Loucy (cell line): ENCODE results near the gene ANO8.

Experiments
- H2AFZ ChIP-seq: fragments of 200-600 bp; sonication (generic); 2 replicates; pipeline ENCODE4 v1.6.0; 2016; ENCODE audit warnings: antibody characterized with exemption, mild to moderate bottlenecking, low read length, moderate library complexity
- H3F3A ChIP-seq: fragments of 200-600 bp; 2 replicates; pipeline ENCODE4 v1.6.0; 2016; ENCODE audit warnings: antibody characterized with exemption, low read depth, mild to moderate bottlenecking
- H3K27me3 ChIP-seq: fragments of 200-600 bp; sonication (generic); 2 replicates; pipeline ENCODE4 v1.6.1; 2014; ENCODE audit warnings: low read length, mild to moderate bottlenecking; ENCODE audit not compliant: insufficient read depth, poor library complexity, severe bottlenecking
- H3K36me3 ChIP-seq: fragments of 200-600 bp; sonication (generic); 2 replicates; pipeline ENCODE4 v1.6.1; 2016; ENCODE audit warnings: low read length; ENCODE audit not compliant: insufficient read depth
- H3K4me1 ChIP-seq: fragments of 200-600 bp; sonication (generic); 2 replicates; pipeline ENCODE4 v1.5.1; 2014; ENCODE audit warnings: low read length, mild to moderate bottlenecking; ENCODE audit not compliant: insufficient read depth, poor library complexity, severe bottlenecking
- H3K4me2 ChIP-seq: fragments of 200-600 bp; sonication (generic); 2 replicates; pipeline ENCODE4 v1.6.0; 2014; ENCODE audit warnings: antibody characterized with exemption, low read length, low read depth, mild to moderate bottlenecking; ENCODE audit not compliant: poor library complexity, severe bottlenecking
- H3K4me3 ChIP-seq: fragments of 200-600 bp; sonication (generic); 2 replicates; pipeline ENCODE4 v1.5.1; 2014; ENCODE audit warnings: low read length, mild to moderate bottlenecking, mixed read lengths; ENCODE audit not compliant: poor library complexity, severe bottlenecking
- H3K79me2 ChIP-seq: fragments of 200-600 bp; sonication (generic); 2 replicates; pipeline ENCODE4 v1.6.1; 2014; ENCODE audit warnings: low read length; ENCODE audit not compliant: insufficient read depth
- H3K9ac ChIP-seq: fragments of 200-600 bp; sonication (generic); 2 replicates; pipeline ENCODE4 v1.6.0; 2014; ENCODE audit warnings: mild to moderate bottlenecking, low read depth, low read length, moderate library complexity; ENCODE audit not compliant: poor library complexity, severe bottlenecking
- H3K9me2 ChIP-seq: fragments of 200-600 bp; sonication (generic); replicated peaks from 2 replicates; pipeline ENCODE4 v1.6.1; 2016; ENCODE audit warnings: low read depth, low read length, mixed read lengths
- H3K9me3 ChIP-seq: fragments of 200-600 bp; sonication (generic); 2 replicates; pipeline ENCODE4 v1.6.1; 2014; ENCODE audit warnings: mild to moderate bottlenecking, antibody characterized with exemption, low read length, low read depth; ENCODE audit not compliant: insufficient read depth
- H4K20me1 ChIP-seq: fragments of 200-600 bp; sonication (generic); 2 replicates; pipeline ENCODE4 v1.6.0; 2014; ENCODE audit warnings: antibody characterized with exemption, low read length, mild to moderate bottlenecking; ENCODE audit not compliant: insufficient read depth, poor library complexity, severe bottlenecking
- CTCF ChIP-seq: fragments of 200-600 bp; sonication (generic); conservative IDR thresholded peaks from 2 replicates; pipeline ENCODE4 v1.5.1; 2014; ENCODE audit warnings: mild to moderate bottlenecking, antibody characterized with exemption, low read length
- EZH2phosphoT487 ChIP-seq: fragments of 200-600 bp; IDR thresholded peaks from 2 replicates; pipeline ENCODE4 v1.6.1; 2018; ENCODE audit warnings: antibody characterized with exemption, mild to moderate bottlenecking, moderate library complexity, borderline replicate concordance

ANO8 gene

GRCh38 chr19:17309965-17310461 lies 24.6 kb downstream of the ANO8 start:
- peak overlapping the region; percentile 90 for H3K9ac ChIP-seq
- no peaks in the 10 kb centered on the region for H3K9me2 ChIP-seq
- peaks cover 29% of the 10 kb centered on the region for H4K20me1 ChIP-seq
- H3K4me1 ChIP-seq: peaks cover 20% of the 10 kb centered on the region
- peak overlapping the region; percentile 81 for H3K4me2 ChIP-seq
- peaks cover 3% of the 10 kb centered on the region; the same call in 1 of the 2 replicates for H3F3A ChIP-seq
- TF ChIP-seq EZH2phosphoT487 (no peak), CTCF (no peak)
- peaks cover 4% of the 10 kb centered on the region for H3K27me3 ChIP-seq
- H2AFZ ChIP-seq: no peak overlapping the region
- peak overlapping the region; percentile 92 for H3K4me3 ChIP-seq
- no peaks in the 10 kb centered on the region for H3K9me3 ChIP-seq
- peaks cover 61% of the 10 kb centered on the region for H3K79me2 ChIP-seq
- peaks cover 13% of the 10 kb centered on the region; the same call in 1 of the 2 replicates for H3K36me3 ChIP-seq

DNA sequence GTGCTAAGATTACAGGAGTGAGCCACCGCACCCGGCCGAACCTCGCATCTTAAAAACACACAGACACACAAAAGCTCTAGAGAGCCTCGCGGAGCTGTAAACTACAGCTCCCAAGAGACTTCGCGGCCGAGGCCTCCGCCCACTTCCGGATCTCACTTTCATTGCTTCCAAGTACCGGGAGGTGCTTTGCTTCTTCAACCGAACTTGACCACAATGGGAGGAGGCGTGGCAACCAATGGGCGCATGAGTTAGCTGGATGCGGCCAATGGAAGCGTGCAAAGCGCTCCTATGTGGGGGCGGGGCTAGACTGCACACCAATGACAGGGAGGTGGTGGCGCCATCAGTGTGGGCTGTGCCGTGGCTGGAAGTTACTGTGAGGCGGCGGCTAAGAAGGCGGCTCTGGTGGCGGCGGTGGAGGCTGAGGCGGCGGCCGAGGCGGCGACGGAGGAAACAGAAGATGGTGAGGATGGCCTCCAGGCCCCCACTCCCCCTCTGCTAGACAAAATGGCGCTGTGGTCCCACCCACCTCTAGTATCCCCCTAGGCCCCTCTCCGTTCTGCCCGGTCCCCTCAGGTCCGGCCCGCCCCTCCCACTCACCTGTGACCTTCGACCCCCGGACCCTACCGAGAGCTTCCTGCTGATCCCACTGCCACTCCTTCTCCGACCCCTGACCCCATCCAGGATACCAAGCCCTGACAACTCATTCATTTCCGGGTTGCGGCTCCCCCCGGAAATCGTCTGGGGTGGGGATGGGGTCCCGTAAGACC lies 25.3 kb downstream of the ANO8 start, which contains the start of gene DDA1:
Gene DDA1 (plus strand): TSS at position 366 of the 767 bp plus-strand sequence. CDS start 92 bp downstream, at position 458.
- H3K9me3 ChIP-seq: no peaks in the 10 kb centered on the region
- H3K4me2 ChIP-seq: peak within 1 kb of the TSS; percentile 81
- H3K9ac ChIP-seq: peak within 1 kb of the TSS; percentile 90
- H3K4me1 ChIP-seq: peaks cover 25% of the 10 kb centered on the region
- H2AFZ ChIP-seq: peak within 1 kb of the TSS; percentile 16; the same call in 1 of the 2 replicates
- peak within 1 kb of the TSS; percentile 92 for H3K4me3 ChIP-seq
- peaks cover 4% of the 10 kb centered on the region for H3K27me3 ChIP-seq
- TF ChIP-seq CTCF: no peak
- TF ChIP-seq EZH2phosphoT487: no peak
- H3K79me2 ChIP-seq: peaks cover 61% of the 10 kb centered on the region
- H3F3A ChIP-seq: peaks cover 4% of the 10 kb centered on the region; the same call in 1 of the 2 replicates
- H3K9me2 ChIP-seq: no peaks in the 10 kb centered on the region
- peaks cover 8% of the 10 kb centered on the region; the same call in 1 of the 2 replicates for H3K36me3 ChIP-seq
- H4K20me1 ChIP-seq: peaks cover 29% of the 10 kb centered on the region

- peaks cover 30% of the 10 kb centered on the region for H3K4me1 ChIP-seq
- H3K4me3 ChIP-seq: no peak overlapping the region
- peaks cover 4% of the 10 kb centered on the region for H3K27me3 ChIP-seq
- H3K9ac ChIP-seq: no peak overlapping the region
- peak overlapping the region; percentile 89 for H3K4me2 ChIP-seq
- H3K79me2 ChIP-seq: peaks cover 56% of the 10 kb centered on the region
- no peak overlapping the region for H2AFZ ChIP-seq
- H3K9me3 ChIP-seq: no peaks in the 10 kb centered on the region
- TF ChIP-seq EZH2phosphoT487 (no peak), CTCF (no peak)
- no peaks in the 10 kb centered on the region for H3K9me2 ChIP-seq
- no peaks in the 10 kb centered on the region for H3K36me3 ChIP-seq
- H3F3A ChIP-seq: peaks cover 9% of the 10 kb centered on the region; the same call in 1 of the 2 replicates
- H4K20me1 ChIP-seq: peaks cover 29% of the 10 kb centered on the region
Measured at GRCh38 chr19:17307876-17308377, 26.7 kb downstream of the ANO8 start.
